Measurements from ENCODE around the gene SERTAD2.

SERTAD2 gene

GRCh38 chr2:64606479-64607363 lies 47.0 kb downstream of the SERTAD2 start:
- FAIRE-seq, result no peak
- no peak for DNase-seq (ENCODE audit: insufficient read length, low spot score)

DNA sequence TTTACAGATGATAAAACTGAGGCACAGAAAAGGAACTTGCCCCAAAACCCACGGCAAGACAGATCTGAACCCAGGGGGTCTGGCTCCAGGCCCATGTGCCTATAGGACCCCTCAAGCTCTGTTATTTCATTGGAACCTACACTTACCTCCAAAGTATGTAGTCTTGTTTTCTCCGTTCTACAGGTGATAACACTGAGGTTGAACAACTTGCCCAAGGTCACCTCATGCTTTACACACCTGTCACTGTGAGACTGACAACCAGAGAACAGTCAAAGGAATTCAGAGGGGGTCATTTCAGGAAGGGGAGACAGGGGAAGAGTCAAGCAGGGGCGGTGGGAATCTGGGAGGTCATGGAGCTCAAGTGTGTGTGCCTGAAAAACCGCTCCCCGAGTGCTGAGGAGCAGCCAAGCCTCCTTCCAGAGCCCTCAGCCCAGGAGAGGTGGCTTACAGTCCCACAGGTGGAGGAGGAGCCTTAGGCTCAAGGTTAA lies 47.7 kb downstream of the SERTAD2 start:
- TF ChIP-seq, protein P1, sequence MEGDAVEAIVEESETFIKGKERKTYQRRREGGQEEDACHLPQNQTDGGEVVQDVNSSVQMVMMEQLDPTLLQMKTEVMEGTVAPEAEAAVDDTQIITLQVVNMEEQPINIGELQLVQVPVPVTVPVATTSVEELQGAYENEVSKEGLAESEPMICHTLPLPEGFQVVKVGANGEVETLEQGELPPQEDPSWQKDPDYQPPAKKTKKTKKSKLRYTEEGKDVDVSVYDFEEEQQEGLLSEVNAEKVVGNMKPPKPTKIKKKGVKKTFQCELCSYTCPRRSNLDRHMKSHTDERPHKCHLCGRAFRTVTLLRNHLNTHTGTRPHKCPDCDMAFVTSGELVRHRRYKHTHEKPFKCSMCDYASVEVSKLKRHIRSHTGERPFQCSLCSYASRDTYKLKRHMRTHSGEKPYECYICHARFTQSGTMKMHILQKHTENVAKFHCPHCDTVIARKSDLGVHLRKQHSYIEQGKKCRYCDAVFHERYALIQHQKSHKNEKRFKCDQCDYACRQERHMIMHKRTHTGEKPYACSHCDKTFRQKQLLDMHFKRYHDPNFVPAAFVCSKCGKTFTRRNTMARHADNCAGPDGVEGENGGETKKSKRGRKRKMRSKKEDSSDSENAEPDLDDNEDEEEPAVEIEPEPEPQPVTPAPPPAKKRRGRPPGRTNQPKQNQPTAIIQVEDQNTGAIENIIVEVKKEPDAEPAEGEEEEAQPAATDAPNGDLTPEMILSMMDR (IDR thresholded peaks at IDR 0.05; ENCODE audit: insufficient read depth, missing control alignments), result no peak
- DNase-seq (ENCODE audit: insufficient read length, low spot score), result no peak
- FAIRE-seq, result no peak

More at GRCh38 chr2:64606479-64607363, 47.0 kb downstream of the SERTAD2 start:
- TF ChIP-seq, protein P1 (IDR thresholded peaks at IDR 0.05; ENCODE audit: insufficient read depth, missing control alignments), result no peak

DNA sequence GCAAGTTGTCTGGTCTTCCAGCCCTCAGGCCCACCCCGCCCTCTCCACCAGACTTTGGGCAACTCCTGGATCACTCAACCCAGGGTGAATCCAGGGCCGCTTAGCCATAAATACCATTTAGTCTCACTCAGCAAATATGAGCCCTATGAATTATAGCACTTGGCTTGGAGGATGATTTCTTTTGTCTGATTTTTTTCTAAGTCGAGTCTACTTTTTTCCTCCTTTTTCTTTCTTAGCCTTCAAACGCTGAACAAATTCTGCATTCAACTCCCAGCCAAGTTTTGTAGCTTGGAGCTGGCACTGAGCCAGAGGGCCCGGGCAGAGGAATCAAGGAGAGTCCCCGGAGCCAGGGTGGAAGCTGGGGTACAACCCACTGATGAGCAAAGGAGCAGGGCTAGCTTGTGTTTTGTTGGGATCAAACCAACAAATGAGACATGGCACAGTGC lies 48.7 kb downstream of the SERTAD2 start:
- FAIRE-seq (no peak), DNase-seq (ENCODE audit: insufficient read length, low spot score) (no peak)

DNA sequence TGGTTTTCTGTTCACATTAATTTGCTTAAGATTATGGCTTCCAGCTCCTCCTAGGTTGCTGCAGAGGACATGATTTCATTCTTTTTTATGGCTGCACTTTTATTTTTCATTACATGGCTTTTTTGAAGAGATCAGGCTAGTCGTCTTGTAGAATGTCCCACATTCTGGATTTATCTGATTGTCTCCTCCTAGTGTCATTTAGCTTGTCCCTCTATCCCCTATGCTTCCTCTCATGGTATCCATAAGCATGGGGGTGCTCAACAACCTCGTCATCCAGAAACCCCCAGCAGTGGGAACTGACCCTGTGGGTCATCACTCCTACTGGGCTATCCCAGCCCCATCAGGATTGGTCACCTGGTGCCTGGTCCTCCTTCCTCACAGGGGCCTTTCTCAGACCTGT lies 49.6 kb downstream of the SERTAD2 start:
- TF ChIP-seq, protein P1 (IDR thresholded peaks at IDR 0.05; ENCODE audit: insufficient read depth, missing control alignments), result no peak
- DNase-seq (ENCODE audit: insufficient read length, low spot score) (no peak), FAIRE-seq (no peak)

More for the DNA sequence above, 48.7 kb downstream of the SERTAD2 start:
- TF ChIP-seq, protein P1 (IDR thresholded peaks at IDR 0.05; ENCODE audit: insufficient read depth, missing control alignments), result no peak

DNA sequence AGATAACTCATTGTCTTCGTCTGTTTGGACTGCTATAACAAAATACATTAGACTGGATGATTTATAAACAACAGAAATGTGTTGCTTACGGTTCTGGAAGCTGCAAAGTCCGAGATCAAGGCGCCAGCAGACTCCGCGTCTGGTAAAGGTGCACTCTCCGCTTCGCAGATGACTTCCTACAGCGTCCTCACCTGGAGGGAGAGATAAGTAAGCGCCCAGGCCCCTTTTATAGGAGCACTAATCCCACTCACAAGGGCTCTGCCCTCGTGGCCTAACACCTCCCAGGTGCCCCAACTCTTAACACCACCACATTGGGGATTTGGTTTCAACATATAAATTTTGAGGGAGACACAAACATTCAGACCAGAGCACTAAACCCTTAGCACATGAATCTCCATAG lies 51.3 kb downstream of the SERTAD2 start:
- no peak for DNase-seq (ENCODE audit: insufficient read length, low spot score)
- no peak for FAIRE-seq
- TF ChIP-seq, protein P1 (IDR thresholded peaks at IDR 0.05; ENCODE audit: insufficient read depth, missing control alignments), result no peak

DNA sequence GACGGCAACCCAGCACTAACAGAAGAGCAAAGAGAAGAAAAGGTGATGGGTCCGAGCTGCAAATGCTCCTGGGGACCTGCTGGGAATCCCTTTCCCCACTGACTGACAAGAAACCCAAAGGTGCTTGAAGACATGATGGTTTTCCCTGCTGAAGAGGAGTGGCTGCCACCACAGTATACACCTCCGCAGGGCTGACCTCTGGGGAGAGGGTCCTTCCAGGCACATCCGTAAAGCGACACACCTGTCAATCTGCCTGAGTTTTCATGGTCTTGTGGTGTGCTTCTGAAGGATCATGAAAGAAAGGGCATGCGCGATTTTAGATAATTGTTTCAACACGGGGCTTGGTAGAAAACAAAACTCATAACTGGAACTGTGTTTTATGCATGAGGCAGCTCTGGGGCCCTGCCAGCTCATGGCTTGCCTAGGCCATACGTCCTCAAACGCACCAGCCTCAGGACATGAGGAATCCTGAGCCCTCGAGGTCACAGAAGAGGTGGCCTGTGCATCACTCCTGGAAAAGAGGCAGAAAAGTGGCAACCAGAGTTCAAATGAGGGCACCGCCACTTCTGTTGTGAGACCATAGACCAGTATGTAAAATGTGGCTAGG lies 51.8 kb downstream of the SERTAD2 start:
- TF ChIP-seq, protein P1 (IDR thresholded peaks at IDR 0.05; ENCODE audit: insufficient read depth, missing control alignments), result no peak
- FAIRE-seq, result no peak
- DNase-seq (ENCODE audit: insufficient read length, low spot score), result no peak

Measured in D721Med (cell line).